NCI-H82 treated with DMSO at 0.1 percent for 48 hours (cell line): ENCODE results near the gene KANK2.
"Not testable (repeated sequence)": the region's sequence is repeated elsewhere in the genome, so short reads cannot be mapped to it uniquely, and the experiment has no call there.

Experiments
- DNase-seq: peaks from one replicate; lab custom pipeline; 2025; ENCODE audit not compliant: unreplicated experiment; lab: John Stamatoyannopoulos, UW

The KANK2 gene

GRCh38 chr19:11198769-11199424 is 1.6 kb upstream of the KANK2 start:
- DNase-seq, result no peak

- DNase-seq, result no peak
Measured at GRCh38 chr19:11198175-11198534, 810 bp upstream of the KANK2 start.

- DNase-seq, result no peak
Measured at GRCh38 chr19:11196406-11197287, 698 bp downstream of the KANK2 start.

GRCh38 chr19:11195681-11196080 is 1.7 kb downstream of the KANK2 start:
- DNase-seq, result no peak

GRCh38 chr19:11194656-11195558 is 2.4 kb downstream of the KANK2 start:
- DNase-seq, result no peak

- DNase-seq, result no peak
Measured at GRCh38 chr19:11194173-11194572, 3.2 kb downstream of the KANK2 start.

- no peak for DNase-seq
Measured at GRCh38 chr19:11192957-11193939, 4.1 kb downstream of the KANK2 start.

GRCh38 chr19:11191934-11192333 is 5.4 kb downstream of the KANK2 start:
- DNase-seq, result no peak

- peak; percentile 26 for DNase-seq
Measured at GRCh38 chr19:11191273-11191755, 6.0 kb downstream of the KANK2 start.

- no peak for DNase-seq
Measured at GRCh38 chr19:11190501-11190900, 6.8 kb downstream of the KANK2 start.

GRCh38 chr19:11187441-11187840 is 9.9 kb downstream of the KANK2 start:
- DNase-seq, result no peak

GRCh38 chr19:11182994-11183393 is 14.4 kb downstream of the KANK2 start:
- no peak for DNase-seq

- no peak for DNase-seq
Measured at GRCh38 chr19:11181488-11181887, 15.9 kb downstream of the KANK2 start.

- DNase-seq, result not testable (repeated sequence)
Measured at GRCh38 chr19:11180975-11181374, 16.4 kb downstream of the KANK2 start.

- no peak for DNase-seq
Measured at GRCh38 chr19:11180346-11180745, 17.0 kb downstream of the KANK2 start.

GRCh38 chr19:11179716-11180297 is 17.5 kb downstream of the KANK2 start:
- DNase-seq, result no peak

- DNase-seq, result not testable (repeated sequence)
Measured at GRCh38 chr19:11179145-11179465, 18.2 kb downstream of the KANK2 start.

GRCh38 chr19:11177592-11177991 is 19.8 kb downstream of the KANK2 start:
- no peak for DNase-seq

- no peak for DNase-seq
Measured at GRCh38 chr19:11176466-11177193, 20.7 kb downstream of the KANK2 start.
